KMS-11 (cell line): ENCODE measurements around the gene RNLS.

Experiments
- H2AFZ ChIP-seq: fragments of 200-600 bp; sonication (generic); 2 replicates; pipeline ENCODE4 v1.6.1; 2016; ENCODE audit warnings: antibody characterized with exemption, mixed run types, low read depth
- H3K27ac ChIP-seq: fragments of 200-600 bp; sonication (generic); 2 replicates; pipeline ENCODE4 v1.6.1; 2016; ENCODE audit warnings: mild to moderate bottlenecking, mixed run types
- H3K27me3 ChIP-seq: fragments of 200-600 bp; sonication (generic); 2 replicates; pipeline ENCODE4 v1.6.1; 2017; ENCODE audit warnings: mild to moderate bottlenecking, low read depth, mixed run types, moderate library complexity; ENCODE audit not compliant: insufficient read depth
- H3K36me3 ChIP-seq: fragments of 200-600 bp; sonication (generic); 2 replicates; pipeline ENCODE4 v1.6.1; 2017; ENCODE audit warnings: mild to moderate bottlenecking, mixed run types; ENCODE audit not compliant: insufficient read depth
- H3K4me1 ChIP-seq: fragments of 200-600 bp; sonication (generic); 2 replicates; pipeline ENCODE4 v1.6.1; 2016; ENCODE audit warnings: mild to moderate bottlenecking, low read depth, mixed run types; ENCODE audit not compliant: poor library complexity, severe bottlenecking
- H3K4me2 ChIP-seq: fragments of 200-600 bp; sonication (generic); 2 replicates; pipeline ENCODE4 v1.7.0; 2016; ENCODE audit warnings: mild to moderate bottlenecking, mixed run types
- H3K4me3 ChIP-seq: fragments of 200-600 bp; sonication (generic); IDR thresholded peaks from 2 replicates; pipeline ENCODE4 v1.6.1; 2017; ENCODE audit warnings: low read depth, low read length, mixed read lengths; ENCODE audit not compliant: insufficient read depth
- H3K79me2 ChIP-seq: fragments of 200-600 bp; sonication (generic); 2 replicates; pipeline ENCODE4 v1.6.1; 2016; ENCODE audit warnings: low read depth, mixed run types; ENCODE audit not compliant: insufficient read depth
- H3K9ac ChIP-seq: fragments of 200-600 bp; sonication (generic); 2 replicates; pipeline ENCODE4 v1.6.1; 2016; ENCODE audit warnings: mild to moderate bottlenecking, mixed run types
- H4K20me1 ChIP-seq: fragments of 200-600 bp; sonication (generic); 2 replicates; pipeline ENCODE4 v1.6.1; 2016; ENCODE audit warnings: mild to moderate bottlenecking, mixed run types; ENCODE audit not compliant: insufficient read depth
- CTCF ChIP-seq: fragments of 200-600 bp; sonication (generic); conservative IDR thresholded peaks from 2 replicates; pipeline ENCODE4 v1.6.1; 2017; ENCODE audit warnings: low read depth, mild to moderate bottlenecking, antibody characterized with exemption, low read length, moderate library complexity, mixed read lengths

The RNLS gene

GRCh38 chr10:88233870-88234269, 349.2 kb downstream of the RNLS start:
- TF ChIP-seq CTCF = no peak
- Histone ChIP-seq H3K4me3 (no peak overlapping the region), H3K79me2 (no peaks in the 10 kb centered on the region), H2AFZ (no peak overlapping the region), H3K27ac (no peak overlapping the region), H3K9ac (no peak overlapping the region), H3K27me3 (no peaks in the 10 kb centered on the region), H3K36me3 (no peaks in the 10 kb centered on the region), H3K4me2 (no peak overlapping the region), H3K4me1 (no peaks in the 10 kb centered on the region), H4K20me1 (no peaks in the 10 kb centered on the region)

- Histone ChIP-seq H3K79me2 (no peaks in the 10 kb centered on the region), H3K9ac (no peak overlapping the region), H3K27ac (no peak overlapping the region), H4K20me1 (no peaks in the 10 kb centered on the region), H3K36me3 (no peaks in the 10 kb centered on the region), H2AFZ (no peak overlapping the region), H3K27me3 (no peaks in the 10 kb centered on the region), H3K4me1 (peaks cover 7% of the 10 kb centered on the region), H3K4me3 (no peak overlapping the region), H3K4me2 (no peak overlapping the region)
- no peak for TF ChIP-seq CTCF
These were observed 350.1 kb downstream of the RNLS start for GRCh38 chr10:88232983-88233543.

GRCh38 chr10:88232029-88232895, 350.9 kb downstream of the RNLS start:
- TF ChIP-seq CTCF = no peak
- no peaks in the 10 kb centered on the region for H3K79me2 ChIP-seq
- H3K4me3 ChIP-seq = no peak overlapping the region
- no peak overlapping the region for H3K4me2 ChIP-seq
- H4K20me1 ChIP-seq = no peaks in the 10 kb centered on the region
- peaks cover 12% of the 10 kb centered on the region for H3K4me1 ChIP-seq
- no peak overlapping the region for H3K27ac ChIP-seq
- no peaks in the 10 kb centered on the region for H3K27me3 ChIP-seq
- no peak overlapping the region for H2AFZ ChIP-seq
- H3K36me3 ChIP-seq = no peaks in the 10 kb centered on the region
- no peak overlapping the region for H3K9ac ChIP-seq

- Histone ChIP-seq H2AFZ (no peak overlapping the region), H4K20me1 (no peaks in the 10 kb centered on the region), H3K4me3 (no peak overlapping the region), H3K4me2 (no peak overlapping the region), H3K36me3 (no peaks in the 10 kb centered on the region), H3K9ac (no peak overlapping the region), H3K4me1 (peaks cover 12% of the 10 kb centered on the region), H3K27ac (no peak overlapping the region), H3K79me2 (no peaks in the 10 kb centered on the region), H3K27me3 (no peaks in the 10 kb centered on the region)
- TF ChIP-seq CTCF = no peak
These were observed 352.9 kb downstream of the RNLS start for GRCh38 chr10:88230251-88230650.
